ENCODE results near the gene PIP4K2A. TPM values are rescaled to one million over a fixed set of nuclear protein-coding genes. Genes with fewer than 3 reads are reported as not detected.
A peak's percentile ranks its signal among the peaks of the same experiment; 100 is the strongest.

Gene PIP4K2A
- total RNA-seq, 3 donors from 2014 or later (not counting 1 experiment from before 2014, with no cell fraction given): 311 to 423 (median 405) TPM

GRCh38 chr10:22505911-22506685 lies 208.3 kb downstream of the PIP4K2A start:
- Histone ChIP-seq H3K4me1 (ENCODE audit: control insufficient read depth, insufficient read depth, low read length) (peaks cover 32% of the 10 kb centered on the region), H3K4me3 (ENCODE audit: low read length) (no peak overlapping the region), H3K27me3 (ENCODE audit: control insufficient read depth, insufficient read depth, low read length) (no peaks in the 10 kb centered on the region), H3K36me3 (ENCODE audit: control insufficient read depth, insufficient read depth, low read length) (no peaks in the 10 kb centered on the region), H3K9me3 (ENCODE audit: control insufficient read depth, insufficient read depth, low read length) (no peaks in the 10 kb centered on the region), H3K27ac (ENCODE audit: low read length) (peak overlapping the region; percentile 54)
- Mint-ChIP-seq H3K36me3 (no peaks in the 10 kb centered on the region), H3K4me1 (peaks cover 63 to 67% of the 10 kb centered on the region in 2 donors), H3K4me3 (peak overlapping the region; percentile 85), H3K27me3 (ENCODE audit: low read depth in 2 of 2) (peaks cover 0 to 7% of the 10 kb centered on the region in 2 donors), H3K27ac (peak overlapping the region; percentile 86 to 89), H3K9me3 (no peaks in the 10 kb centered on the region)
- ATAC-seq: peak; percentile 93 to 99 (median 99)
- intact Hi-C loops (cut with micrococcal nuclease): loop anchor here (1.0 to 10.0 kb wide), 6 partner anchors 65 to 406 kb away; partner anchors contain the start of gene PIP4K2A
- WGBS (ENCODE audit: insufficient coverage): 9% methylated on average over 9 of the region's 11 CpGs
- DNase-seq: peak; percentile 72 to 81
- TF ChIP-seq CTCF (IDR thresholded peaks at IDR 0.05): no peak

DNA sequence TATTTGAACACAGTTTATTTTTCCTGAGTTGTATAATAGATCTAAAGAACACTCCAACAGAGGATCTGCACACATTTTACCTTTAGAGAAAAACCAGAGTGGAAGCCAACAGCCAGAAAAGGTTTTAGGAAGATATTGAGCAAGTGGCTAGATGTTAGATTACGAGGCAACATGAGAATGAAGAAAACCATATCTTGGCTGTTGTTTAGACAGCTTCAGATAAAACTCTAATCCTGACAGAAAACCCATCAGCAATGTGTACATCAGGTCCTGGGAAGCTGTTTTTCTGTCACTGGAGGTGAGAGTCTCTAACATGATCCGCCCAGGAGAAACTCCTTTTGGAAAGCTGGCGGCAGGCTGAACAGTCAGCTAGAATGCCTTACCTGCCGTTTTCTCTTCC lies 209.6 kb downstream of the PIP4K2A start:
- Histone ChIP-seq H3K36me3 (ENCODE audit: control insufficient read depth, insufficient read depth, low read length) (no peaks in the 10 kb centered on the region), H3K4me3 (ENCODE audit: low read length) (no peak overlapping the region), H3K27me3 (ENCODE audit: control insufficient read depth, insufficient read depth, low read length) (no peaks in the 10 kb centered on the region), H3K9me3 (ENCODE audit: control insufficient read depth, insufficient read depth, low read length) (no peaks in the 10 kb centered on the region), H3K4me1 (ENCODE audit: control insufficient read depth, insufficient read depth, low read length) (peaks cover 35% of the 10 kb centered on the region), H3K27ac (ENCODE audit: low read length) (no peak overlapping the region)
- Mint-ChIP-seq H3K4me1 (peaks cover 71 to 75% of the 10 kb centered on the region in 2 donors), H3K27ac (peak overlapping the region in 1 of 2 donors; percentile 86), H3K4me3 (peak overlapping the region; percentile 54), H3K36me3 (no peaks in the 10 kb centered on the region), H3K9me3 (no peaks in the 10 kb centered on the region), H3K27me3 (ENCODE audit: low read depth in 2 of 2) (peaks cover 0 to 2% of the 10 kb centered on the region in 2 donors)
- no peak for TF ChIP-seq CTCF (IDR thresholded peaks at IDR 0.05)
- WGBS (ENCODE audit: insufficient coverage): 95% methylated on average over 4 of the region's 4 CpGs
- no peak for DNase-seq
- intact Hi-C loops (cut with micrococcal nuclease): loop anchor here (5.0 to 10.0 kb wide), 4 partner anchors 140 to 408 kb away; partner anchors contain the start of gene PIP4K2A
- no peak for ATAC-seq

DNA sequence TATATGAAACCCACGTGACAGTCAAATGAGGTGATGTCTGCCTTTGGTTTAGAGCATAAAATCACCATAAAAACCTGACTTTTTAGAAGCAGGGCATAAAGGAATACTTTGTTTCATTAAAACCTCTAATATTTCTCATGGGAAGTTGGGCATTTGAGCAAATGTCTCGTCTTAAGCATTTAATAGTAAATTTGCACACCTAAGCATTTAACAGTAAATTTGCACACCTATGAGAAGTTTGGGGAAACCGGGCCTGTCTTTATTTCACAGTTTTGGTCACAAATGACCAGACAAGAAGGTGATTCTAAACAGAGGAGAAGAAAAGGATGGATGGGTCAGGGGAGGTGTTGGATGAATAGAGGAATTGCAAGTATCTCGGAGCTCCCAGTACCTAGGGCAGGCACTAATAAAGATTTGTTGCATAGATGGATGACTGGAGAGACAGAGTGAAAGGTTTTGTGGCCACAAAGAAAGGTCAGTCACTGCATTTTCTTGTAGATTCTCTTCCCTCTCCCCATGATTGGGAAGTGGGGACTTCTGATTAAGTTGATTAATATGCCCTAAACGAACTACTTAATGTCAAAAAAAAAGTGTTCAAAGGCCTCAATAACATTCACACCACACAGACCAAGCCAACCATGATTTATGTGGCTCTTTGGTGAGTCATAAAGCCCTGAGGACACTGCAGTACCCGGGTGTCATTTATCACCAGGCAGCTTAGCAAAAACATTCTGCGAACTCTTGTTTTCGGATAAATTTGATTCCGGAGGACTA lies 210.9 kb downstream of the PIP4K2A start:
- no peak overlapping the region for H3K4me3 ChIP-seq (ENCODE audit: low read length)
- H3K9me3 Mint-ChIP-seq: no peaks in the 10 kb centered on the region
- H3K4me3 Mint-ChIP-seq: peak overlapping the region; percentile 50
- H3K36me3 ChIP-seq (ENCODE audit: control insufficient read depth, insufficient read depth, low read length): no peaks in the 10 kb centered on the region
- H3K4me1 ChIP-seq (ENCODE audit: control insufficient read depth, insufficient read depth, low read length): peaks cover 35% of the 10 kb centered on the region
- H3K9me3 ChIP-seq (ENCODE audit: control insufficient read depth, insufficient read depth, low read length): no peaks in the 10 kb centered on the region
- no peaks in the 10 kb centered on the region for H3K27me3 ChIP-seq (ENCODE audit: control insufficient read depth, insufficient read depth, low read length)
- peaks cover 0 to 6% of the 10 kb centered on the region in 2 donors for H3K27me3 Mint-ChIP-seq (ENCODE audit: low read depth in 2 of 2)
- no peak for DNase-seq
- ATAC-seq: peak; percentile 54 to 60 (median 55)
- intact Hi-C loops (cut with micrococcal nuclease): loop anchor here (10.0 kb wide), 3 partner anchors 141 to 279 kb away; partner anchors contain the start of gene PIP4K2A
- 65% methylated on average over 8 of the region's 9 CpGs for WGBS (ENCODE audit: insufficient coverage)
- H3K27ac Mint-ChIP-seq: peak overlapping the region in 1 of 2 donors; percentile 84
- no peaks in the 10 kb centered on the region for H3K36me3 Mint-ChIP-seq
- H3K27ac ChIP-seq (ENCODE audit: low read length): no peak overlapping the region
- no peak for TF ChIP-seq CTCF (IDR thresholded peaks at IDR 0.05)
- peaks cover 71 to 79% of the 10 kb centered on the region in 2 donors for H3K4me1 Mint-ChIP-seq

All from natural killer cell (primary cell).